ENCODE data around the gene ARID1B.

Gene ARID1B

GRCh38 chr6:157066781-157067491 lies 289.8 kb downstream of the ARID1B start:
- no peak for DNase-seq
- H3K27me3 ChIP-seq: no peaks in the 10 kb centered on the region
- intact Hi-C loops (cut with DNase I; ENCODE audit: low total_unique reads): no loop called here
- no peak for TF ChIP-seq CTCF (IDR thresholded peaks at IDR 0.05)
- no peaks in the 10 kb centered on the region for H3K36me3 ChIP-seq
- H3K9me3 ChIP-seq: no peaks in the 10 kb centered on the region
- H3K27ac ChIP-seq: no peak overlapping the region
- no peak overlapping the region for H3K4me3 ChIP-seq
- H3K4me1 ChIP-seq: peaks cover 0 to 44% (median 6%) of the 10 kb centered on the region in 4 donors

GRCh38 chr6:157067507-157067906 lies 290.3 kb downstream of the ARID1B start:
- peaks cover 0 to 44% (median 6%) of the 10 kb centered on the region in 4 donors for H3K4me1 ChIP-seq
- no peak for DNase-seq
- TF ChIP-seq CTCF (IDR thresholded peaks at IDR 0.05): no peak
- no peak overlapping the region for H3K27ac ChIP-seq
- intact Hi-C loops (cut with DNase I; ENCODE audit: low total_unique reads): no loop called here
- H3K9me3 ChIP-seq: no peaks in the 10 kb centered on the region
- no peak overlapping the region for H3K4me3 ChIP-seq
- no peaks in the 10 kb centered on the region for H3K27me3 ChIP-seq
- no peaks in the 10 kb centered on the region for H3K36me3 ChIP-seq

GRCh38 chr6:157068691-157069324 lies 291.6 kb downstream of the ARID1B start:
- Histone ChIP-seq H3K4me1 (peaks cover 0 to 44% (median 7%) of the 10 kb centered on the region in 4 donors), H3K27me3 (no peaks in the 10 kb centered on the region), H3K27ac (no peak overlapping the region), H3K36me3 (no peaks in the 10 kb centered on the region), H3K9me3 (no peaks in the 10 kb centered on the region), H3K4me3 (no peak overlapping the region)
- intact Hi-C loops (cut with DNase I; ENCODE audit: low total_unique reads): no loop called here
- no peak for DNase-seq
- no peak for TF ChIP-seq CTCF (IDR thresholded peaks at IDR 0.05)

GRCh38 chr6:157069585-157069984 lies 292.4 kb downstream of the ARID1B start:
- no peak for DNase-seq
- no peak for TF ChIP-seq CTCF (IDR thresholded peaks at IDR 0.05)
- Histone ChIP-seq H3K27ac (no peak overlapping the region), H3K4me1 (peaks cover 0 to 47% (median 7%) of the 10 kb centered on the region in 4 donors), H3K4me3 (no peak overlapping the region), H3K9me3 (no peaks in the 10 kb centered on the region), H3K27me3 (no peaks in the 10 kb centered on the region), H3K36me3 (no peaks in the 10 kb centered on the region)
- intact Hi-C loops (cut with DNase I; ENCODE audit: low total_unique reads): no loop called here

GRCh38 chr6:157070403-157071107 lies 293.4 kb downstream of the ARID1B start:
- no peaks in the 10 kb centered on the region for H3K36me3 ChIP-seq
- H3K4me1 ChIP-seq: peaks cover 0 to 55% (median 8%) of the 10 kb centered on the region in 4 donors
- no peak for DNase-seq
- no peaks in the 10 kb centered on the region for H3K9me3 ChIP-seq
- no peak overlapping the region for H3K27ac ChIP-seq
- intact Hi-C loops (cut with DNase I; ENCODE audit: low total_unique reads): no loop called here
- TF ChIP-seq CTCF (IDR thresholded peaks at IDR 0.05): no peak
- no peaks in the 10 kb centered on the region for H3K27me3 ChIP-seq
- no peak overlapping the region for H3K4me3 ChIP-seq
